Right atrium auricular region (tissue), 2 donors: ENCODE data around the gene CDK19. TPM values are rescaled to one million over a fixed set of nuclear protein-coding genes. Genes with fewer than 3 reads are reported as not detected.
"Not testable (repeated sequence)": the region's sequence is repeated elsewhere in the genome, so short reads cannot be mapped to it uniquely, and the experiment has no call there.

Source experiments
- DNase-seq: peaks from one replicate; pipeline ENCODE4 v3.0.0-alpha.2; 2019; ENCODE audit warnings: low spot score
- H3K27ac ChIP-seq, 2 donors: fragments of 200-600 bp; sonication (generic); 1 replicate in 1 of 2; 2 replicates in 1 of 2; pipeline ENCODE4 v1.5.1; 2016 to 2019
- H3K27me3 ChIP-seq, 2 donors: fragments of 200-600 bp; sonication (generic); one replicate each; pipeline versions ENCODE4 v1.5.1 to v1.6.0; 2017 to 2019
- H3K36me3 ChIP-seq: fragments of 200-600 bp; sonication (generic); one replicate; pipeline ENCODE4 v1.5.1; 2016
- H3K4me1 ChIP-seq, 2 donors: fragments of 200-600 bp; sonication (generic); one replicate each; pipeline versions ENCODE4 v1.5.1 to v1.6.0; 2017 to 2019
- H3K4me3 ChIP-seq, 2 donors: fragments of 200-600 bp; sonication (generic); 1 replicate in 1 of 2; 2 replicates in 1 of 2; pipeline ENCODE4 v1.5.1; 2017 to 2019; ENCODE audit warnings: mild to moderate bottlenecking in 1 of 2, moderate library complexity in 1 of 2
- H3K9me3 ChIP-seq, 2 donors: fragments of 200-600 bp; sonication (generic); one replicate each; pipeline ENCODE4 v1.5.1; 2019
- CTCF ChIP-seq, 2 donors: fragments of 200-600 bp; sonication (generic); IDR thresholded peaks; one replicate each; pipeline ENCODE4 v1.5.1; 2019; ENCODE audit warnings: antibody characterized with exemption in 2 of 2
- total RNA-seq, 2 donors: library from RNA; depleted of rRNA; stranded (reverse); fragments of >200 nt; gene quantifications; one replicate each; pipeline ENCODE4 v1.1.0, GENCODE V29; 2016

The CDK19 gene
- total RNA-seq, 2 donors from 2014 or later: 5.7 to 6.3 TPM

GRCh38 chr6:110735666-110736065 lies 79.6 kb downstream of the CDK19 start:
- no peak for TF ChIP-seq CTCF (IDR thresholded peaks at IDR 0.05)
- H3K9me3 ChIP-seq: peaks cover 0 to under 1% of the 10 kb centered on the region in 2 donors
- no peak for DNase-seq
- H3K27ac ChIP-seq: no peak overlapping the region
- no peaks in the 10 kb centered on the region for H3K36me3 ChIP-seq
- no peaks in the 10 kb centered on the region for H3K27me3 ChIP-seq
- no peak overlapping the region for H3K4me3 ChIP-seq
- no peaks in the 10 kb centered on the region for H3K4me1 ChIP-seq

DNA sequence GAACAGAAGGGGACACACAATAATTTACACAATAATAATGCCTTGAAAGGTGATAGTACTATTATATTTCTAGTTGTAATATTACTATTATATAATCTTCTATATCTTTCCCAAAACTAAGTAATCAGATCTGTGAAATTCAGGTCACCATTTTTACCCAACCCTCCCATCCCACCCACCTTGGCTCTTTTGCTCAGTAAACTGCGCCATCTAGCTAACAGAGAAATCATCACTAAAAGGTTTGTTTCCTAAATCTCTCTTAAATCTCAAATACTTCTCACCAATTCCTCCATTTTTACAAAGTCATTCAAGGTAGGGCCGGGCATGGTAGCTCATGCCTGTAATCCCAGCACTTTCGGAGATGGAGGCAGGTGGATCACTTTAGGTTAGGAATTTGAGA lies 83.4 kb downstream of the CDK19 start:
- TF ChIP-seq CTCF (IDR thresholded peaks at IDR 0.05): no peak
- no peaks in the 10 kb centered on the region for H3K36me3 ChIP-seq
- no peak overlapping the region for H3K27ac ChIP-seq
- H3K9me3 ChIP-seq: no peaks in the 10 kb centered on the region
- DNase-seq: no peak
- H3K4me1 ChIP-seq: no peaks in the 10 kb centered on the region
- H3K4me3 ChIP-seq: no peak overlapping the region
- no peaks in the 10 kb centered on the region for H3K27me3 ChIP-seq

GRCh38 chr6:110731196-110731595 lies 84.1 kb downstream of the CDK19 start:
- no peaks in the 10 kb centered on the region for H3K9me3 ChIP-seq
- TF ChIP-seq CTCF (IDR thresholded peaks at IDR 0.05): no peak
- H3K27me3 ChIP-seq: no peaks in the 10 kb centered on the region
- no peaks in the 10 kb centered on the region for H3K4me1 ChIP-seq
- no peak overlapping the region for H3K27ac ChIP-seq
- no peak overlapping the region for H3K4me3 ChIP-seq
- no peak for DNase-seq
- H3K36me3 ChIP-seq: no peaks in the 10 kb centered on the region

- Histone ChIP-seq H3K9me3 (no peaks in the 10 kb centered on the region), H3K27me3 (no peaks in the 10 kb centered on the region), H3K4me3 (no peak overlapping the region), H3K36me3 (no peaks in the 10 kb centered on the region), H3K4me1 (no peaks in the 10 kb centered on the region), H3K27ac (no peak overlapping the region)
- no peak for TF ChIP-seq CTCF (IDR thresholded peaks at IDR 0.05)
- no peak for DNase-seq
These were observed 86.8 kb downstream of the CDK19 start for GRCh38 chr6:110728501-110728900.

DNA sequence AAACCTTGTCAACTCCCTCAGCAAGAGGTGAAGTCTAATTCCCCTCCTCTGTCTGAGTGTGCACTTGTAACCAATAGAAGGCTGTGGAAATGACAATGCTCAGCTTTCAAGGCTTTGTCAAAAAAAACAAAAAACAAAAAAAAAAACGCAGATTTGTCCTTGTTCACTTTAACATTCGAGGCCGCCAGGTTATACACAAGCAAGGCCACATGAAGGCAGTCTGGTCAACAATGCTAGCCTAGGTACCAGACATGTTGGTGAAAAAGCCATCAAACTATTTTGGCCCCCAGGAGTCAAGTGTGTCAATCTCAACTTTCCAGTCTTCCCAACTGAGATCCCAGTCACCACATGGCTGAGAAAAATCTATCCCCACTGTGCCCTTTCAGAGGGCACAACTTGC lies 92.3 kb downstream of the CDK19 start:
- no peaks in the 10 kb centered on the region for H3K4me1 ChIP-seq
- no peaks in the 10 kb centered on the region for H3K9me3 ChIP-seq
- H3K27me3 ChIP-seq: no peaks in the 10 kb centered on the region
- no peak overlapping the region for H3K4me3 ChIP-seq
- no peak for TF ChIP-seq CTCF (IDR thresholded peaks at IDR 0.05)
- no peaks in the 10 kb centered on the region for H3K36me3 ChIP-seq
- H3K27ac ChIP-seq: no peak overlapping the region
- no peak for DNase-seq

- H3K4me1 ChIP-seq: no peaks in the 10 kb centered on the region
- H3K27ac ChIP-seq: no peak overlapping the region
- no peaks in the 10 kb centered on the region for H3K36me3 ChIP-seq
- no peak for TF ChIP-seq CTCF (IDR thresholded peaks at IDR 0.05)
- H3K27me3 ChIP-seq: no peaks in the 10 kb centered on the region
- no peak for DNase-seq
- H3K9me3 ChIP-seq: no peaks in the 10 kb centered on the region
- no peak overlapping the region for H3K4me3 ChIP-seq
These were observed 95.2 kb downstream of the CDK19 start for GRCh38 chr6:110720066-110720465.

- H3K9me3 ChIP-seq: not testable (repeated sequence)
These were observed 95.7 kb downstream of the CDK19 start for GRCh38 chr6:110719601-110720000.

More at GRCh38 chr6:110719601-110720000, 95.7 kb downstream of the CDK19 start:
- DNase-seq, H3K4me3 ChIP-seq, H3K4me1 ChIP-seq, H3K27ac ChIP-seq, H3K36me3 ChIP-seq, H3K27me3 ChIP-seq: not testable (repeated sequence)
